Activated naive CD4-positive, alpha-beta T cell treated with anti-CD3 and anti-CD28 coated beads, Interleukin-2, amount 50 U/mL, for 72 hours (primary cell): Measurements from ENCODE around the gene VEPH1. TPM values are rescaled to one million over a fixed set of nuclear protein-coding genes. Genes with fewer than 3 reads are reported as not detected.

ENCODE experiments used
- ATAC-seq, 2 donors: fragments of 150-1000 bp; cut with Tn5 transposase; 2 replicates each; pipeline ENCODE4 v1.10.0; 2021; ENCODE audit warnings: mild to moderate bottlenecking in 2 of 2, moderate library complexity in 2 of 2
- DNase-seq, 2 donors: peaks; one replicate each; pipeline ENCODE4 v3.0.0; 2021 to 2022; ENCODE audit warnings: low spot score in 2 of 2
- H3K27ac Mint-ChIP-seq, 2 donors: one replicate each; pipeline ENCODE4 v1.8.0; 2022; ENCODE audit warnings: mild to moderate bottlenecking in 2 of 2, mixed read lengths in 2 of 2
- H3K36me3 Mint-ChIP-seq, 2 donors: one replicate each; pipeline ENCODE4 v1.8.0; 2022; ENCODE audit warnings: mixed read lengths in 2 of 2
- H3K9me3 Mint-ChIP-seq, 2 donors: one replicate each; pipeline ENCODE4 v1.8.0; 2022; ENCODE audit warnings: mixed read lengths in 2 of 2
- total RNA-seq, 2 donors: library from RNA; stranded (reverse); gene quantifications; one replicate each; pipeline ENCODE4 v1.2.3, GENCODE V29; 2022

The VEPH1 gene
- total RNA-seq, 2 donors from 2014 or later, result not detected

- ATAC-seq (no peak), DNase-seq (no peak)
These were observed 112.3 kb downstream of the VEPH1 start for GRCh38 chr3:157390713-157391515.

DNA sequence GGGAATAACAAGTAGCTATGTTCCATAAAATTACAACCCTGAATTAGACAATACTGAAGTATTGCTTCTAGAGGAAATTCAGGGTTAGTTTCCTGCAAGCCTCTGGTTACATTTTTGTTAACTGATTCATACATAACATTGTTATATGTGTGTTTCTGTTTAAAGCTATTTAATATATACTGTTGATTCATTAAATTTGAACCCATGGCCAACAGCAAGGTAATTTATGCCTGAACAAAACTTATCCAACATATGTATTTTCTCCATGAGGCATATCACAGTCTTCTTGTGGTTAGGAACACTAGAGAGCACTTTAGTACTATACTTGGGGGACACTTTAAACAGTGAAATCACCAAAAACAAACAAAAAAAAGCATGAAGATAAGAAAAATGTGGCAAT lies 114.2 kb downstream of the VEPH1 start:
- no peak for ATAC-seq
- Mint-ChIP-seq H3K36me3 (no peaks in the 10 kb centered on the region), H3K9me3 (no peaks in the 10 kb centered on the region), H3K27ac (no peak overlapping the region)
- no peak for DNase-seq

More at GRCh38 chr3:157390713-157391515, 112.3 kb downstream of the VEPH1 start:
- H3K9me3 Mint-ChIP-seq, result no peaks in the 10 kb centered on the region
- H3K27ac Mint-ChIP-seq, result no peak overlapping the region
- H3K36me3 Mint-ChIP-seq, result no peaks in the 10 kb centered on the region

GRCh38 chr3:157387708-157388435 lies 115.3 kb downstream of the VEPH1 start:
- DNase-seq, result no peak
- no peak for ATAC-seq
- Mint-ChIP-seq H3K36me3 (no peaks in the 10 kb centered on the region), H3K27ac (no peak overlapping the region), H3K9me3 (no peaks in the 10 kb centered on the region)

DNA sequence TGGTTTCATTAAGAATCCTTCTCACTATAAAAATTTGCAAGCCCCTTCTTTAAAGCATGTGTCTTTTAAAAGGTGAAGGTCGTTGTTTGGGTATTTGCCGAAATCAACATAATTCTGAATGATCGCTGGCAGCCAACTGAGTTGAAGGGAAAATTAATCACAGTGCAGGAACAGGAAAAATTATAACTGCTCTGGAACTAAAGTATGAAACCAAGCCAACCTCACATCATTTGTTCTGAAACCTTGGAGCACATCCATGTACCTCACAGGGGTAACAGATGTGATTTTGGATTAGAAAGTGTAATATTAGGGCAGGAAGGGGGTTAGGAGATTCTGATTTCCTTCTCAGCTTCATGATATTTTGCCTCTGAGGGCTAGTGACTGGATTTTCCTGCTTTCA lies 118.7 kb downstream of the VEPH1 start:
- no peaks in the 10 kb centered on the region for H3K9me3 Mint-ChIP-seq
- no peak overlapping the region for H3K27ac Mint-ChIP-seq
- no peak for DNase-seq
- no peak for ATAC-seq
- H3K36me3 Mint-ChIP-seq, result no peaks in the 10 kb centered on the region

- Mint-ChIP-seq H3K27ac (peak overlapping the region in 1 of 2 donors; percentile 76), H3K9me3 (no peaks in the 10 kb centered on the region), H3K36me3 (no peaks in the 10 kb centered on the region)
- DNase-seq (no peak), ATAC-seq (no peak)
These were observed 119.2 kb downstream of the VEPH1 start for GRCh38 chr3:157384031-157384430.

GRCh38 chr3:157381606-157382005 lies 121.6 kb downstream of the VEPH1 start:
- no peak overlapping the region for H3K27ac Mint-ChIP-seq
- no peak for ATAC-seq
- no peaks in the 10 kb centered on the region for H3K36me3 Mint-ChIP-seq
- H3K9me3 Mint-ChIP-seq, result no peaks in the 10 kb centered on the region
- DNase-seq, result no peak

DNA sequence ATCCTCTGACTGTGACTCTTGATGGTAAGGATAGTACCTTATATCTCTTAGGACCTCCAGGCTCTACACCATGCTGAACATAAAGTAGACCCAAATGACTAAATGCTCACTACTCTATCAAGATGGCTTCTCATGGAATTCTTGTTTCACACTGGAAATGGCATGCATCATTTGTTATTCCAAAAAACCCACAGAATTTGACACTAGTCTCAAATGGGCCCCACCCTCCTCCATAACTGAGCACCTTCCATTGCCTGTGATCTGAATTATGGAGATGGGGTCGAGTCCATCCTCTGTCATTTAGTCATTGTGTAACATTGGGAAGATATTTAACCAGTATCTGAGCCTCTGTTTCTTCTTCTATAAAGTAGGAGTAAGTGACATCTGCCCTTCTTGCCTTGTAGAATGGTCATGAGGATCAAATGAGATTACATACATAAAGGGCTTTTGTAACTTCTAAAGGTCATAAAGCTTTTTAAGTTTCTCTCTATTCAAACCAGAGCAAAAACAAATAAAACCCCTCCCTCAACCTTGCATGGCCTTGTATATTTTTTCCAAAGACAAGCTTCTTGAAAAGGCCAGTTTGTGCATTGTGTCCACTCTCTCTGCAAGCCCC lies 123.6 kb downstream of the VEPH1 start:
- DNase-seq (no peak), ATAC-seq (no peak)
- no peak overlapping the region for H3K27ac Mint-ChIP-seq
- H3K36me3 Mint-ChIP-seq, result no peaks in the 10 kb centered on the region
- no peaks in the 10 kb centered on the region for H3K9me3 Mint-ChIP-seq

DNA sequence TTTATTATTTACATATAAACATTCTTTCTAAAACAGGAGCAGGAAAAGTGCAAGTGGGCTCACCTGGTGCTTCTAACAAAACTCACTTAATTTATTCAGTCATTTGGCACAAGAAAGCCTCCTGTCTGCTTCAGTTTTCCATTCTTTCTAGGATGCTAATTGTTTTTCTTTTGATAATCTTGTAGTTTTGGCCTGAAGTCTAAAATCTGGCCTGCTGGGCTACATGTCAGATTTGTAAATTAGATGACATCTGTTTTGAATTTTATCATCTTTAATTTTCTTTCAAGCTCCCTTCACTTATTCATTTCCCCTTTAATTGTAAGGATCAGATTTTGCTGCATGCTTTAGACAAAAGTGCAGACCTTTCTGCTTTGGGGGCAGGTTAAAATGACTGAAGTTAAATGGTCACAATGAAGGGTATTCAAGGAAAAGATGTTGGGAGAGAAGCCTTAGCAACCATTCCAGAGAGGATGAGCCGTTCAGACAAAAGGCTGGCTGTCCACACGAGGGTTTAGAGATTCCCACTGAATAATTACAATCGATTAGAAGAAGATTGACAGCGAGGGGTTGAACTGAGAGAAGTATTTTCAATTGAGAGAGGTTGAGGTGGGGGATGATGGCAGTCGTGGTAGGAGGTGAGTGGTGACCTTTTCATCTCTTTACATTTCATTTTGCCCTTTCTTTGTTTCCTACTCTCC lies 126.5 kb downstream of the VEPH1 start:
- no peak overlapping the region for H3K27ac Mint-ChIP-seq
- H3K9me3 Mint-ChIP-seq, result no peaks in the 10 kb centered on the region
- ATAC-seq (no peak), DNase-seq (no peak)
- H3K36me3 Mint-ChIP-seq, result no peaks in the 10 kb centered on the region

GRCh38 chr3:157375342-157375986 lies 127.8 kb downstream of the VEPH1 start:
- no peaks in the 10 kb centered on the region for H3K9me3 Mint-ChIP-seq
- no peaks in the 10 kb centered on the region for H3K36me3 Mint-ChIP-seq
- ATAC-seq (no peak), DNase-seq (no peak)
- no peak overlapping the region for H3K27ac Mint-ChIP-seq

DNA sequence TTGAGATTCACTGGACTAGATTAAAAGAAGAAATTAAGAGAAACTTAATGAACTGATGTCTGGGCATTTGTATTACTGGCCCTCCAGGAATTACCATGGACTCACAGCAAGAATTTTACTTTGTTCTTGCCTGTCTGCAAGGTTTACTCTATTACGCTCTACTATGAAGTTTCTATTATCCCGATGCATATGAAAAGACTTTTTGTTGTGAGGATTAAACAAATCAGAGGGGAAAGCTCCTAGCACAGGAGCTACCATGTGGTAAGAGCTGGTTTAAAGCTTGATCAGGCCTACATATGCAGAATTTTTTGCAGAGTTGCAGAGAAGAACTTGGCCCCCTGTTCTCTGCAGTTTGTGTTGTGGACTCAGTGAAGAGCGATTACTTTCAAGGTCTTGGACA lies 128.3 kb downstream of the VEPH1 start:
- no peaks in the 10 kb centered on the region for H3K36me3 Mint-ChIP-seq
- no peak overlapping the region for H3K27ac Mint-ChIP-seq
- no peaks in the 10 kb centered on the region for H3K9me3 Mint-ChIP-seq
- DNase-seq, result no peak
- ATAC-seq, result no peak

GRCh38 chr3:157373783-157374182 lies 129.4 kb downstream of the VEPH1 start:
- Mint-ChIP-seq H3K9me3 (no peaks in the 10 kb centered on the region), H3K27ac (no peak overlapping the region), H3K36me3 (no peaks in the 10 kb centered on the region)
- ATAC-seq (no peak), DNase-seq (no peak)

DNA sequence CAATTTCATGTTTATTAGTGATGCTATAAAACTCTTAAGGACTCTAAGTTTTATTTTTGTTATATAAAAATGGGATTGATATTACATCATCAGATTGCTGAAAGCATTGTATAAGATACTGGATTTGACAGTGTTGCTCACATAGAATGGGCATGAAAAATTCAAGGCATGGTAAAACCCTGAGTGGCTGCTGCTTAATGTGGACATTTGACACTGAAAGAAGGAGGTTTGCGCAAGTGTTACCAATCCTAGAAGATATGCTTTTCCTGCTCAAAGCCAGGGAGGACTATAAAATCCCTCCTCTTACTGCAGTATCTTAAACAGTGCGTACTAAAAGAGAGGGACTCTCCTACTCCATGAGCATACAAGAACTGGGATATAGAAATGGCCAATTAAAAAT lies 132.3 kb downstream of the VEPH1 start:
- no peaks in the 10 kb centered on the region for H3K36me3 Mint-ChIP-seq
- ATAC-seq, result no peak
- no peaks in the 10 kb centered on the region for H3K9me3 Mint-ChIP-seq
- no peak for DNase-seq
- no peak overlapping the region for H3K27ac Mint-ChIP-seq

DNA sequence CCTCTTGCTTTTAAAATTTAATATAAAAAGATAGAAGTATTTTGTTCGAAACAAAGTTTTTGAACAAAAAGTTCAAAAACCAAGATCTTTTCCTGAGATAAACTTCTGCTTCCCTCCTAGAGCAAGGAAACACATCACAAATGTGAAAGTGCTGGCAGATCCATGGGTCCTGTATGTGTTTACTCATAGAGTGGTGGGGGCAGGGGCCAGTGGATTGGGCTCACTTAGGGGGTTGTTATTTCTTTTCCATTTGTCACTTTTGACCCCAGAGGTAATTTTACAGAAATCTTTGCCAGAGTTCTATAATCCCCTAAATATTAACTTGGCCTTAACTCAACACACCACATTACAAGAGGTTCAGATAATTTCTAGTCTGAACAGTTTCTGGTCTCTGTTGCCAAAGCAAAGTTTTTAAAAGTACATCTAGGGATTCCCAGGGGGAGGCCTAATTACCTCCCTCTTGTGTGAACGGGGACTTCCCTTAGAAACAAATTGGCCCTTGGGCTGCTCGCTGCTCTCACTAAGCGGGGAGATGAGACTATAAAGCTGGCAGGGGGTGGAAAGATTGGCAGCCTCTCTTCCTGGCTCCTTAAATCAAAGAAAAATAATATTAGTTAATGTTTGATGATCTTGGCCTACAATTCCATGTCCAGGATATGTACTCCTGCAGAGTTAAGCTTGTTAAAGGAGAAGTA lies 133.3 kb downstream of the VEPH1 start:
- no peak for ATAC-seq
- no peaks in the 10 kb centered on the region for H3K9me3 Mint-ChIP-seq
- H3K27ac Mint-ChIP-seq, result no peak overlapping the region

DNA sequence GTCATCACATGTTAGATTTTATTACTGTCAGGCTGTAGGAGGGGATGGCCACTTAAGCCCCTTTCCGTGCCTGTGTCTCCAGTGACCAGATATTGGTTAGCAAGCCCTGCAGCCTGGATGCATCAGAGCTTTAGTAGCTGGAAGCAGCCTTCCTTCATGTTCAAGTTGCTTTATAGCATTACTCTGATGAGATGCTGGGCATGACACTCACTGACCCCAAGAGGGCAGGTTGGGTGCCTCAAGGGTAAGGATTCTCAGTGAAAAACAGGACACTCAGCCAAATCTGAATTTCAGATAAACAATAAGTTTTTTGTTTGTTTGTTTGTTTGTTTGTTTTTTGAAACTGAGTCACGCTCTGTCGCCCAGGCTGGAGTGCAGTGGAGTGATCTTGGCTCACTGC lies 135.0 kb downstream of the VEPH1 start:
- Mint-ChIP-seq H3K36me3 (no peaks in the 10 kb centered on the region), H3K9me3 (no peaks in the 10 kb centered on the region), H3K27ac (no peak overlapping the region)
- DNase-seq (no peak), ATAC-seq (no peak)

More for the DNA sequence above, 133.3 kb downstream of the VEPH1 start:
- no peaks in the 10 kb centered on the region for H3K36me3 Mint-ChIP-seq
- DNase-seq, result no peak

GRCh38 chr3:157363393-157363792 lies 139.8 kb downstream of the VEPH1 start:
- ATAC-seq, result no peak
- no peaks in the 10 kb centered on the region for H3K9me3 Mint-ChIP-seq
- DNase-seq, result no peak
- no peak overlapping the region for H3K27ac Mint-ChIP-seq
- no peaks in the 10 kb centered on the region for H3K36me3 Mint-ChIP-seq

GRCh38 chr3:157362348-157362747 lies 140.9 kb downstream of the VEPH1 start:
- H3K27ac Mint-ChIP-seq, result peak overlapping the region in 1 of 2 donors; percentile 19

More at GRCh38 chr3:157362348-157362747, 140.9 kb downstream of the VEPH1 start:
- ATAC-seq (no peak), DNase-seq (no peak)
- H3K9me3 Mint-ChIP-seq, result no peaks in the 10 kb centered on the region
- no peaks in the 10 kb centered on the region for H3K36me3 Mint-ChIP-seq
